ENCODE results near the gene PTP4A2.

Gene PTP4A2

GRCh38 chr1:31938184-31938975, at the start of gene PTP4A2:
Gene PTP4A2 (minus strand): TSS chr1:31938368. CDS start chr1:31919065, 19,303 bp downstream.
- peak; percentile 77 for DNase-seq

- DNase-seq, result peak; percentile 17
Observed at GRCh38 chr1:31987135-31987619, 49.0 kb upstream of the PTP4A2 start.

GRCh38 chr1:31985430-31985829, 47.3 kb upstream of the PTP4A2 start:
- DNase-seq, result peak; percentile 12

- no peak for DNase-seq
Observed at GRCh38 chr1:31984419-31985347, 46.5 kb upstream of the PTP4A2 start.

- no peak for DNase-seq
Observed at GRCh38 chr1:31981972-31982371, 43.8 kb upstream of the PTP4A2 start.

- DNase-seq, result no peak
Observed at GRCh38 chr1:31981456-31981839, 43.3 kb upstream of the PTP4A2 start.

- no peak for DNase-seq
Observed at GRCh38 chr1:31980835-31981455, 42.8 kb upstream of the PTP4A2 start.

GRCh38 chr1:31978843-31979400, 40.8 kb upstream of the PTP4A2 start:
- DNase-seq, result no peak

- no peak for DNase-seq
Observed at GRCh38 chr1:31977385-31978131, 39.4 kb upstream of the PTP4A2 start.

- DNase-seq, result no peak
Observed at GRCh38 chr1:31976401-31976800, 38.2 kb upstream of the PTP4A2 start.

- no peak for DNase-seq
Observed at GRCh38 chr1:31970873-31971272, 32.7 kb upstream of the PTP4A2 start.

GRCh38 chr1:31961536-31961935, 23.4 kb upstream of the PTP4A2 start:
- DNase-seq, result no peak

- DNase-seq, result no peak
Observed at GRCh38 chr1:31959521-31960340, 21.6 kb upstream of the PTP4A2 start.

- DNase-seq, result no peak
Observed at GRCh38 chr1:31957701-31958674, 19.8 kb upstream of the PTP4A2 start.

GRCh38 chr1:31955917-31956736, 18.0 kb upstream of the PTP4A2 start:
- no peak for DNase-seq

- no peak for DNase-seq
Observed at GRCh38 chr1:31954607-31955283, 16.6 kb upstream of the PTP4A2 start.

GRCh38 chr1:31952825-31953220, 14.7 kb upstream of the PTP4A2 start:
- no peak for DNase-seq

GRCh38 chr1:31951276-31951675, 13.1 kb upstream of the PTP4A2 start:
- no peak for DNase-seq
